HUES48 (cell line): ENCODE data around the gene TBX10.
"Not testable (repeated sequence)": the region's sequence is repeated elsewhere in the genome, so short reads cannot be mapped to it uniquely, and the experiment has no call there.

ENCODE experiments used
- H3K27ac ChIP-seq: one replicate; pipeline ENCODE4 v1.7.0; 2013; ENCODE audit warnings: low read depth, low read length, inconsistent platforms
- H3K27me3 ChIP-seq: 2 replicates; pipeline ENCODE4 v1.6.1; 2013; ENCODE audit warnings: mild to moderate bottlenecking, low read length; ENCODE audit not compliant: control insufficient read depth, insufficient read depth
- H3K36me3 ChIP-seq: 2 replicates; pipeline ENCODE4 v1.6.1; 2013; ENCODE audit warnings: low read length; ENCODE audit not compliant: control insufficient read depth, insufficient read depth
- H3K4me1 ChIP-seq: 2 replicates; pipeline ENCODE4 v1.6.1; 2013; ENCODE audit warnings: mild to moderate bottlenecking, low read length; ENCODE audit not compliant: control insufficient read depth, insufficient read depth
- H3K4me3 ChIP-seq: 2 replicates; pipeline ENCODE4 v1.5.1; 2013; ENCODE audit warnings: mild to moderate bottlenecking, low read depth, low read length
- H3K9ac ChIP-seq: 2 replicates; pipeline ENCODE4 v1.6.1; 2013; ENCODE audit warnings: mild to moderate bottlenecking, low read depth, low read length, moderate library complexity
- H3K9me3 ChIP-seq: 2 replicates; pipeline ENCODE4 v1.6.1; 2013; ENCODE audit warnings: low read length; ENCODE audit not compliant: control insufficient read depth, insufficient read depth

The TBX10 gene

GRCh38 chr11:67604119-67604518 lies 35.4 kb downstream of the TBX10 start:
- H3K27me3 ChIP-seq, H3K4me3 ChIP-seq, H3K36me3 ChIP-seq, H3K9ac ChIP-seq, H3K9me3 ChIP-seq: not testable (repeated sequence)
- peaks cover 34% of the 10 kb centered on the region for H3K4me1 ChIP-seq
- peak overlapping the region; percentile 69 for H3K27ac ChIP-seq

GRCh38 chr11:67601098-67601497 lies 38.5 kb downstream of the TBX10 start:
- Histone ChIP-seq H3K27me3 (no peaks in the 10 kb centered on the region), H3K36me3 (no peaks in the 10 kb centered on the region), H3K4me3 (no peak overlapping the region), H3K4me1 (peaks cover 25% of the 10 kb centered on the region), H3K27ac (no peak overlapping the region), H3K9me3 (0 out of 2 replicates have a peak, but pooled peaks cover 4% of the 10 kb centered on the region), H3K9ac (no peak overlapping the region)

DNA sequence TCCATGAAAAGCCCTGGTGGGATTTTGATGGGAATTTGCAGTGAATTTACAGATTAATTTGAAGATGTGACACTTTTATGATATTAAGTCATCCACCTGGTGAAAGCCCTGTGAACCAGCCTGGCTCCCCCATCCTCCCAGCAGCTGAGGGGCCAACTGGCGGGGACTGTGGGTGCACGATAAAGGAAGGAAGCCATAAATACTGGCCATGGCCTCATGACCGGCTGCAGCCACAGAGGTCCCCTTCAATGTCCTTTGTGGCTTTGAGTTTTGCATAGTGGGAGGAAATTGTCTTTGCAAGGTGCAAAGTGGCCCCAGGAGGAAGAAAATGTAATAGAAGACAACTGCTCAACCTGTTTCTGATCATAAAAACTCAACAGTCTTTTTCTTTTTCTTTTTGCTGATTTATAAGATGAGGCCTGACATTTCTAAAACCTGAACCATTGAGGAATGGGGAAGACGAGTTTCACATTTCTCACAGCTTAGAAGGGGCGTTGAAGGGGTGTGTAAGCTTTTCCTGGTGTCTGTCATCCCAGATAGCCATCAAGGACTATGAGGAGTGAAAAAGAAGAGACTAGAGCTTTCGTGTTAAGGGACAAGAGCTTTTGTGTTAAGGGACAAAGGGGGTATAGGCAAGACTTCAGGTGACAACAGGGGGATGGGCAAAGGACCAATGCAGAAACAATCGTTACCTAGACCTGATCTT lies 39.1 kb downstream of the TBX10 start:
- no peaks in the 10 kb centered on the region for H3K27me3 ChIP-seq
- no peak overlapping the region for H3K9ac ChIP-seq
- 0 out of 2 replicates have a peak, but pooled peaks cover 4% of the 10 kb centered on the region for H3K9me3 ChIP-seq
- no peak overlapping the region for H3K4me3 ChIP-seq
- H3K4me1 ChIP-seq = peaks cover 20% of the 10 kb centered on the region
- H3K36me3 ChIP-seq = no peaks in the 10 kb centered on the region
- H3K27ac ChIP-seq = no peak overlapping the region

DNA sequence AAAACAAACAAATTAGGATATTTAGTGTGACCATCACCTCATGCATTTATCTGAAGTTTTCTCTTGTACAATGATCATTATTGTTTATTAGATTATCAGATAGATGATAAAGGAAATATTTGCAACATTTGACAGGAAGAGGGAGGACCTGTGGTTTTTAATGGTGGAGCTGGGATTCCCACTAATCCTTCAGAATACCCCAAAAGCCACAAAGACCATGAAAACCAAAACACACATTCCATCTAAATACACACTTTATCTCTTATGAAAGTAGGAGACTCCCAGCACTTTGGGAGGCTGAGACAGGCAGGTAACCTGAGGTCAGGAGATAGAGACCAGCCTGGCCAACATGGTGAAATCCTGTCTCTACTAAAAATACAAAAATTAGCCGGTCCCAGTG lies 40.4 kb downstream of the TBX10 start:
- Histone ChIP-seq H3K36me3 (no peaks in the 10 kb centered on the region), H3K27me3 (no peaks in the 10 kb centered on the region), H3K4me1 (peaks cover 7% of the 10 kb centered on the region), H3K9me3 (0 out of 2 replicates have a peak, but pooled peaks cover 4% of the 10 kb centered on the region), H3K27ac (no peak overlapping the region), H3K4me3 (no peak overlapping the region), H3K9ac (no peak overlapping the region)

DNA sequence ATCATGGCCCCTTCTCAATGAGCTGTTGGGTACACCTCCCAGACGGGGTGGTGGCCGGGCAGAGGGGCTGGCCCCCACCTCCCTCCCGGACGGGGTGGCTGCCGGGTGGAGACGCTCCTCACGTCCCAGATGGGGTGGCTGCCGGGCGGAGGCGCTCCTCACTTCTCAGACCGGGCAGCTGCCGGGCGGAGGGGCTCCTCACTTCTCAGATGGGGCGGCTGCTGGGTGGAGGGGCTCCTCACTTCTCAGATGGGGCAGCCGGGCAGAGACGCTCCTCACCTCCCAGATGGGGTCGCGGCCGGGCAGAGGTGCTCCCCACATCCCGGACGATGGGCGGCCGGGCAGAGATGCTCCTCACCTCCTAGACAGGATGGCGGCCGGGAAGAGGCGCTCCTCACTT lies 41.6 kb downstream of the TBX10 start:
- H3K9ac ChIP-seq, H3K9me3 ChIP-seq, H3K4me1 ChIP-seq, H3K27ac ChIP-seq, H3K36me3 ChIP-seq, H3K27me3 ChIP-seq, H3K4me3 ChIP-seq: not testable (repeated sequence)

DNA sequence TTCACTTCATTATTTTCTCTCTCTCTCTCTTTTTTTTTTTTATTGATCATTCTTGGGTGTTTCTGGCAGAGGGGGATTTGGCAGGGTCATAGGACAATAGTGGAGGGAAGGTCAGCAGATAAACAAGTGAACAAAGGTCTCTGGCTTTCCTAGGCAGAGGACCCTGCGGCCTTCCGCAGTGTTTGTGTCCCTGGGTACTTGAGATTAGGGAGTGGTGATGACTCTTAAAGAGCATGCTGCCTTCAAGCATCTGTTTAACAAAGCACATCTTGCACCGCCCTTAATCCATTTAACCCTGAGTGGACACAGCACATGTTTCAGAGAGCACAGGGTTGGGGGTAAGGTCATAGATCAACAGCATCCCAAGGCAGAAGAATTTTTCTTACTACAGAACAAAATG lies 42.1 kb downstream of the TBX10 start:
- H3K36me3 ChIP-seq, H3K9ac ChIP-seq, H3K27ac ChIP-seq, H3K9me3 ChIP-seq, H3K27me3 ChIP-seq, H3K4me3 ChIP-seq, H3K4me1 ChIP-seq: not testable (repeated sequence)

- H3K9me3 ChIP-seq = 0 out of 2 replicates have a peak, but pooled peaks cover 4% of the 10 kb centered on the region
- H3K36me3 ChIP-seq = no peaks in the 10 kb centered on the region
- no peak overlapping the region for H3K9ac ChIP-seq
- no peak overlapping the region for H3K4me3 ChIP-seq
- no peaks in the 10 kb centered on the region for H3K4me1 ChIP-seq
- H3K27ac ChIP-seq = no peak overlapping the region
- no peaks in the 10 kb centered on the region for H3K27me3 ChIP-seq
These were observed 42.7 kb downstream of the TBX10 start for GRCh38 chr11:67596753-67597300.

GRCh38 chr11:67594480-67594879 lies 45.1 kb downstream of the TBX10 start:
- H3K4me3 ChIP-seq = no peak overlapping the region
- H3K27me3 ChIP-seq = no peaks in the 10 kb centered on the region
- no peak overlapping the region for H3K9ac ChIP-seq
- 0 out of 2 replicates have a peak, but pooled peaks cover 4% of the 10 kb centered on the region for H3K9me3 ChIP-seq
- no peaks in the 10 kb centered on the region for H3K36me3 ChIP-seq
- no peaks in the 10 kb centered on the region for H3K4me1 ChIP-seq
- H3K27ac ChIP-seq = no peak overlapping the region

DNA sequence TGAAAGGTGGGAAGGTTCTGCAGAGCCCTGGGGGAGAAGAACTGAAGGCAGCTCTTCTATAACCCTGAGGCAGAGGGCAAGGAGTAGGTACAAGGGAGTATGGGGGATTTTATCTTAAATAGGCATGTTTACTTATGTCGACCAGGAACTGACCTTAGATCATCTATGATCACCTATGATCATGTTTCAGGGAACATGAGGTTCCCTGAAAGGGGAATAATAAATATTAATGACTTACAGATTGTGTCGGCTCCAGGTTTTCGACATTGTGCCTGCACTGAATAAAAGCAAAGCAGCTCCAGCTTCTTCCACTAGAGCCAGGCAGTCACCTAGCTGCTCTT lies 46.0 kb downstream of the TBX10 start:
- H3K9me3 ChIP-seq = 0 out of 2 replicates have a peak, but pooled peaks cover 4% of the 10 kb centered on the region

GRCh38 chr11:67592880-67593564 lies 46.5 kb downstream of the TBX10 start:
- 0 out of 2 replicates have a peak, but pooled peaks cover 4% of the 10 kb centered on the region for H3K9me3 ChIP-seq
- H3K4me1 ChIP-seq = no peaks in the 10 kb centered on the region
- no peak overlapping the region for H3K9ac ChIP-seq
- H3K4me3 ChIP-seq = no peak overlapping the region
- H3K27me3 ChIP-seq = no peaks in the 10 kb centered on the region
- no peak overlapping the region for H3K27ac ChIP-seq
- peaks cover 8% of the 10 kb centered on the region; the same call in 1 of the 2 replicates for H3K36me3 ChIP-seq

More for the DNA sequence above, 46.0 kb downstream of the TBX10 start:
- H3K27me3 ChIP-seq = no peaks in the 10 kb centered on the region
- H3K27ac ChIP-seq = no peak overlapping the region
- H3K36me3 ChIP-seq = peaks cover 5% of the 10 kb centered on the region; the same call in 1 of the 2 replicates
- no peak overlapping the region for H3K4me3 ChIP-seq
- no peaks in the 10 kb centered on the region for H3K4me1 ChIP-seq
- H3K9ac ChIP-seq = no peak overlapping the region

DNA sequence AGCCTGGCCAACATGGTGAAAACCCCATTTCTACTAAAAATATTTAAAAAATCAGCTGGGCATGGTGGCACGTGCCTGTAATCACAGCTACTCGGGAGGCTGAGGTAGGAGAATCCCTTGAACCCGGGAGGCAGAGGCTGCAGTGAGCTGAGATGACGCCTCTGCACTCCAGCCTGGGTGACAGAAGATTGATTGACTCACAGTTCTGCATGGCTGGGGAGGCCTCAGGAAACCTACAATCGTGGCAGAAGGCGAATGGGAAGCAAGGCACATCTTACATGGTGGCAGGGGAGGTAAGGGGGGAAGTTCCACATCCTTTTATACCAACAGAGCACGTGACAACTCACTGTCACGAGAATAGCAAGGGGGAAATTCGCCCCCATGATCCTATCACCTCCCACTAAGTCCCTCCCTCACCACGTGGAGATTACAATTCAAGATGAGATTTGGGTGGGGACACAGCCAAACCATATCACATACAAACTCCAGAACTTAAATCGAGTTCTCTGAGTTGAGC lies 50.6 kb downstream of the TBX10 start:
- not testable (repeated sequence) for H3K4me3 ChIP-seq, H3K27ac ChIP-seq, H3K9ac ChIP-seq, H3K9me3 ChIP-seq, H3K27me3 ChIP-seq
- Histone ChIP-seq H3K36me3 (peaks cover 44% of the 10 kb centered on the region), H3K4me1 (peaks cover 11% of the 10 kb centered on the region)
